ENCODE data around the gene PRR7.

GRCh38 chr5:177446200-177447065, at the start of gene PRR7:
- TF ChIP-seq CTCF (IDR thresholded peaks at IDR 0.05) (no peak), POLR2A (IDR thresholded peaks at IDR 0.05) (no peak)

All from thyroid gland (tissue), 4 donors.